HEK293 (cell line): ENCODE results near the gene UBXN11.

ENCODE experiments used
- CTCF ChIA-PET: fragments of 350-600 bp; formaldehyde crosslinking; extraction: SDS; loops from one replicate; lab custom pipeline; 2021; ENCODE audit warnings: antibody characterized with exemption; lab: Yijun Ruan, JAX
- POLR2A ChIA-PET: fragments of 300-600 bp; formaldehyde crosslinking; extraction: SDS; loops from one replicate; lab custom pipeline; 2020; ENCODE audit warnings: antibody characterized with exemption, inconsistent platforms; lab: Yijun Ruan, JAX
- H3K27ac ChIP-seq: fragments of 200-500 bp; sonication (Bioruptor generic); 2 replicates; pipeline ENCODE4 v1.5.1; 2014; ENCODE audit warnings: low read depth, low read length, control low read depth, inconsistent platforms; ENCODE audit errors: extremely low read depth
- H3K36me3 ChIP-seq, 2 experiments: fragments of 200-500 bp in 1 of 2; sonication (Bioruptor generic) in 1 of 2; 1 replicate in 1 of 2; 2 replicates in 1 of 2; pipeline ENCODE4 v1.5.1; 2014 to 2017; ENCODE audit warnings: inconsistent platforms in 2 of 2, low read length in 2 of 2; ENCODE audit not compliant: control insufficient read depth in 2 of 2, insufficient read depth in 1 of 2
- H3K4me1 ChIP-seq: fragments of 200-500 bp; sonication (Bioruptor generic); 2 replicates; pipeline ENCODE4 v1.5.1; 2014; ENCODE audit warnings: mild to moderate bottlenecking, low read length, inconsistent platforms; ENCODE audit not compliant: control insufficient read depth, insufficient read depth
- H3K4me3 ChIP-seq: 2 replicates; pipeline ENCODE4 v1.5.1; 2011; ENCODE audit warnings: low read depth, mild to moderate bottlenecking, control low read depth, low read length, moderate library complexity
- H3K9me3 ChIP-seq: fragments of 200-500 bp; sonication (Bioruptor generic); 2 replicates; pipeline ENCODE4 v1.5.1; 2014; ENCODE audit warnings: low read depth, low read length, inconsistent platforms; ENCODE audit not compliant: control insufficient read depth, insufficient read depth
- CTCF ChIP-seq: fragments of 450-650 bp; formaldehyde crosslinking; IDR thresholded peaks from 2 replicates; pipeline ENCODE4 v1.5.1; 2016; ENCODE audit warnings: missing biosample characterization, missing genetic modification characterization
- GFI1B ChIP-seq: fragments of 450-650 bp; formaldehyde crosslinking; IDR thresholded peaks from 2 replicates; pipeline ENCODE4 v1.5.1; 2016; ENCODE audit warnings: missing biosample characterization, missing genetic modification characterization
- GLIS1 ChIP-seq: fragments of 450-650 bp; formaldehyde crosslinking; IDR thresholded peaks from 2 replicates; pipeline ENCODE4 v1.5.1; 2016; ENCODE audit warnings: missing biosample characterization, missing genetic modification characterization
- GLIS2 ChIP-seq: fragments of 450-650 bp; formaldehyde crosslinking; IDR thresholded peaks from 2 replicates; pipeline ENCODE4 v1.5.1; 2016; ENCODE audit warnings: missing biosample characterization, missing genetic modification characterization
- HIC1 ChIP-seq: fragments of 450-650 bp; formaldehyde crosslinking; IDR thresholded peaks from 2 replicates; pipeline ENCODE4 v1.5.1; 2016; ENCODE audit warnings: missing biosample characterization, missing genetic modification characterization
- REST ChIP-seq: fragments of 450-650 bp; formaldehyde crosslinking; IDR thresholded peaks from 2 replicates; pipeline ENCODE4 v1.5.1; 2016; ENCODE audit warnings: missing biosample characterization, missing genetic modification characterization
- SP7 ChIP-seq: fragments of 450-650 bp; formaldehyde crosslinking; IDR thresholded peaks from 2 replicates; pipeline ENCODE4 v1.5.1; 2016; ENCODE audit warnings: missing biosample characterization, missing genetic modification characterization
- TCF7L2 ChIP-seq: IDR thresholded peaks from 2 replicates; pipeline ENCODE4 v1.6.1; 2011; ENCODE audit warnings: low read depth, mild to moderate bottlenecking, inconsistent platforms, low read length, moderate library complexity, borderline replicate concordance
- YY1 ChIP-seq: fragments of 450-650 bp; formaldehyde crosslinking; IDR thresholded peaks from 2 replicates; pipeline ENCODE4 v1.5.1; 2018; ENCODE audit warnings: missing biosample characterization, missing genetic modification characterization
- ZBTB44 ChIP-seq: fragments of 450-650 bp; IDR thresholded peaks from 2 replicates; pipeline ENCODE4 v1.5.1; 2018; ENCODE audit warnings: missing biosample characterization, mild to moderate bottlenecking, missing genetic modification characterization
- ZFHX2 ChIP-seq: fragments of 450-650 bp; formaldehyde crosslinking; conservative IDR thresholded peaks from 2 replicates; pipeline ENCODE4 v1.5.1; 2016; ENCODE audit warnings: missing biosample characterization, missing genetic modification characterization
- ZFP3 ChIP-seq: fragments of 450-650 bp; formaldehyde crosslinking; IDR thresholded peaks from 2 replicates; pipeline ENCODE4 v1.5.1; 2016; ENCODE audit warnings: low read depth, missing biosample characterization, missing genetic modification characterization
- ZNF132 ChIP-seq: fragments of 450-650 bp; formaldehyde crosslinking; IDR thresholded peaks from 2 replicates; pipeline ENCODE4 v1.5.1; 2017; ENCODE audit warnings: missing biosample characterization, missing genetic modification characterization, borderline replicate concordance
- ZNF138 ChIP-seq: fragments of 450-650 bp; formaldehyde crosslinking; IDR thresholded peaks from 2 replicates; pipeline ENCODE4 v1.5.1; 2016; ENCODE audit warnings: missing biosample characterization, missing genetic modification characterization, borderline replicate concordance
- ZNF324 ChIP-seq: fragments of 450-650 bp; formaldehyde crosslinking; IDR thresholded peaks from 2 replicates; pipeline ENCODE4 v1.5.1; 2016; ENCODE audit warnings: missing biosample characterization, missing genetic modification characterization
- ZNF530 ChIP-seq: fragments of 450-650 bp; formaldehyde crosslinking; IDR thresholded peaks from 2 replicates; pipeline ENCODE4 v1.5.1; 2016; ENCODE audit warnings: low read depth, missing biosample characterization, missing genetic modification characterization
- ZNF549 ChIP-seq: fragments of 450-650 bp; IDR thresholded peaks from 2 replicates; pipeline ENCODE4 v1.5.1; 2018; ENCODE audit warnings: missing biosample characterization, missing genetic modification characterization, mild to moderate bottlenecking, inconsistent platforms, moderate library complexity
- ZNF701 ChIP-seq: fragments of 450-650 bp; formaldehyde crosslinking; IDR thresholded peaks from 2 replicates; pipeline ENCODE4 v1.5.1; 2016; ENCODE audit warnings: missing biosample characterization, missing genetic modification characterization
- ZNF704 ChIP-seq: fragments of 450-650 bp; formaldehyde crosslinking; IDR thresholded peaks from 2 replicates; pipeline ENCODE4 v1.5.1; 2016; ENCODE audit warnings: missing biosample characterization, missing genetic modification characterization
- ZNF747 ChIP-seq: fragments of 450-650 bp; formaldehyde crosslinking; IDR thresholded peaks from 2 replicates; pipeline ENCODE4 v1.5.1; 2016; ENCODE audit warnings: missing biosample characterization, missing genetic modification characterization
- ZNF76 ChIP-seq: fragments of 450-650 bp; formaldehyde crosslinking; IDR thresholded peaks from 2 replicates; pipeline ENCODE4; 2016; ENCODE audit warnings: low read depth, missing biosample characterization, missing genetic modification characterization, borderline replicate concordance
- ZNF768 ChIP-seq: fragments of 450-650 bp; formaldehyde crosslinking; IDR thresholded peaks from 2 replicates; pipeline ENCODE4 v1.5.1; 2018; ENCODE audit warnings: missing biosample characterization, mild to moderate bottlenecking, missing genetic modification characterization
- ZNF792 ChIP-seq: fragments of 450-650 bp; formaldehyde crosslinking; IDR thresholded peaks from 2 replicates; pipeline ENCODE4 v1.5.1; 2016; ENCODE audit warnings: missing biosample characterization, missing genetic modification characterization
- ZSCAN18 ChIP-seq: fragments of 450-650 bp; formaldehyde crosslinking; IDR thresholded peaks from 2 replicates; pipeline ENCODE4 v1.5.1; 2016; ENCODE audit warnings: missing biosample characterization, missing genetic modification characterization

The UBXN11 gene

GRCh38 chr1:26353210-26353859 lies 46.9 kb upstream of the UBXN11 start:
- no peaks in the 10 kb centered on the region for H3K4me1 ChIP-seq
- TF ChIP-seq ZFP3 (tag by site-specific recombination) = no peak
- TF ChIP-seq ZNF76 (tag by site-specific recombination) = no peak
- TF ChIP-seq ZNF768 (tag by site-specific recombination) = peak; percentile 82
- TF ChIP-seq GLIS1 = peak; percentile 96
- no peak for TF ChIP-seq ZNF138 (tag by site-specific recombination)
- no peak for TF ChIP-seq ZNF530
- no peak for TF ChIP-seq GLIS2 (tag by site-specific recombination)
- TF ChIP-seq SP7 (tag by site-specific recombination) = peak; percentile 20; the same call in 1 of the 2 replicates
- no peak for TF ChIP-seq YY1
- CTCF ChIA-PET = interaction anchor here (1.2 to 4.2 kb wide), 3 partner anchors 11 to 64 kb away, joined by 4 to 26 read pairs (median 9); no protein-coding TSS in a partner anchor
- H3K4me3 ChIP-seq = no peak overlapping the region
- POLR2A ChIA-PET = no interaction called here
- H3K27ac ChIP-seq = no peak overlapping the region
- no peaks in the 10 kb centered on the region for H3K9me3 ChIP-seq
- no peaks in the 10 kb centered on the region for H3K36me3 ChIP-seq

- CTCF ChIA-PET = interaction anchor here (1.2 to 4.2 kb wide), 2 partner anchors 12 to 65 kb away, joined by 4 to 26 read pairs; no protein-coding TSS in a partner anchor
- H3K9me3 ChIP-seq = no peaks in the 10 kb centered on the region
- H3K36me3 ChIP-seq = no peaks in the 10 kb centered on the region
- POLR2A ChIA-PET = no interaction called here
- no peak overlapping the region for H3K27ac ChIP-seq
- no peaks in the 10 kb centered on the region for H3K4me1 ChIP-seq
- H3K4me3 ChIP-seq = no peak overlapping the region
- no peak for TF ChIP-seq ZNF324 (tag by site-specific recombination)
- no peak for TF ChIP-seq ZSCAN18 (tag by site-specific recombination)
- TF ChIP-seq GFI1B (tag by site-specific recombination) = no peak
- no peak for TF ChIP-seq TCF7L2
- no peak for TF ChIP-seq ZNF132 (tag by site-specific recombination)
- no peak for TF ChIP-seq ZBTB44
- no peak for TF ChIP-seq REST (tag by site-specific recombination)
- no peak for TF ChIP-seq ZNF792
- TF ChIP-seq CTCF (tag by site-specific recombination) = no peak
- no peak for TF ChIP-seq ZNF549
- TF ChIP-seq HIC1 (tag by site-specific recombination) = no peak
- TF ChIP-seq ZNF701 = no peak
- TF ChIP-seq ZNF704 (tag by site-specific recombination) = no peak
- no peak for TF ChIP-seq ZFHX2
- TF ChIP-seq ZNF747 (tag by site-specific recombination) = no peak
Observed at GRCh38 chr1:26352338-26352679, 45.9 kb upstream of the UBXN11 start.
